HepG2 (cell line): ENCODE results near the gene TOB1. TPM values are rescaled to one million over a fixed set of nuclear protein-coding genes. Genes with fewer than 3 reads are reported as not detected.
A peak's percentile ranks its signal among the peaks of the same experiment; 100 is the strongest.

Experiments used
- ATF2 ChIP-seq: sonication (generic); formaldehyde crosslinking; IDR thresholded peaks from 2 replicates; pipeline ENCODE4 v1.4.0; 2020; ENCODE audit warnings: missing genetic modification reagents
- CBFB ChIP-seq: sonication (generic); formaldehyde crosslinking; IDR thresholded peaks from 2 replicates; pipeline ENCODE4 v1.4.0; 2020; ENCODE audit warnings: missing genetic modification reagents
- CHCHD3 ChIP-seq: sonication (generic); formaldehyde crosslinking; IDR thresholded peaks from 2 replicates; pipeline ENCODE4 v1.8.0; 2022; ENCODE audit warnings: mild to moderate bottlenecking, missing genetic modification reagents, moderate library complexity
- ERF ChIP-seq: IDR thresholded peaks from 2 replicates; pipeline ENCODE4 v1.6.1; 2018; ENCODE audit warnings: missing biosample characterization, missing genetic modification reagents
- ETS1 ChIP-seq: sonication (generic); formaldehyde crosslinking; IDR thresholded peaks from 2 replicates; pipeline ENCODE4 v1.4.0; 2020; ENCODE audit warnings: missing genetic modification reagents
- KDM2A ChIP-seq: sonication (generic); formaldehyde crosslinking; IDR thresholded peaks from 2 replicates; pipeline ENCODE4 v1.4.0; 2020; ENCODE audit warnings: low read depth, missing genetic modification reagents, borderline replicate concordance
- MZF1 ChIP-seq: sonication (generic); formaldehyde crosslinking; IDR thresholded peaks from 2 replicates; pipeline ENCODE4 v1.8.1; 2023; ENCODE audit warnings: mild to moderate bottlenecking, missing genetic modification reagents, borderline replicate concordance
- NFYC ChIP-seq: IDR thresholded peaks from 2 replicates; pipeline ENCODE4 v1.6.1; 2016; ENCODE audit warnings: missing genetic modification reagents, missing compliant biosample characterization
- PAWR ChIP-seq: sonication (generic); formaldehyde crosslinking; IDR thresholded peaks from 2 replicates; pipeline ENCODE4 v1.4.0; 2020; ENCODE audit warnings: missing genetic modification reagents, mild to moderate bottlenecking, borderline replicate concordance
- POLR2AphosphoS2 ChIP-seq: IDR thresholded peaks from 2 replicates; pipeline ENCODE4 v1.6.1; 2011; ENCODE audit warnings: low read depth, low read length, improper control_type of control experiment
- TFAP4 ChIP-seq: sonication (generic); IDR thresholded peaks from 2 replicates; pipeline ENCODE4 v1.6.1; 2016; ENCODE audit warnings: low read depth, borderline replicate concordance
- U2AF2 ChIP-seq: fragments of 200-400 bp; formaldehyde crosslinking; IDR thresholded peaks from 2 replicates; pipeline ENCODE4 v1.6.1; 2017; ENCODE audit warnings: low read depth, mild to moderate bottlenecking, low read length
- ZBED4 ChIP-seq: sonication (generic); formaldehyde crosslinking; IDR thresholded peaks from 2 replicates; pipeline ENCODE4 v1.4.0; 2020; ENCODE audit warnings: missing genetic modification reagents, borderline replicate concordance
- ZNF180 ChIP-seq: sonication (generic); formaldehyde crosslinking; IDR thresholded peaks from 2 replicates; pipeline ENCODE4 v1.4.0; 2020; ENCODE audit warnings: low read depth, missing genetic modification reagents, borderline replicate concordance
- ZNF224 ChIP-seq: sonication (generic); formaldehyde crosslinking; IDR thresholded peaks from 2 replicates; pipeline ENCODE4 v1.5.0; 2020; ENCODE audit warnings: mild to moderate bottlenecking, missing genetic modification reagents
- ZNF281 ChIP-seq: sonication (generic); formaldehyde crosslinking; IDR thresholded peaks from 2 replicates; pipeline ENCODE4 v1.4.0; 2020; ENCODE audit warnings: missing genetic modification reagents, borderline replicate concordance
- ZNF446 ChIP-seq: sonication (generic); formaldehyde crosslinking; IDR thresholded peaks from 2 replicates; pipeline ENCODE4 v1.5.0; 2020; ENCODE audit warnings: mild to moderate bottlenecking, missing genetic modification reagents
- ZNF607 ChIP-seq: sonication (generic); formaldehyde crosslinking; IDR thresholded peaks from 2 replicates; pipeline ENCODE4 v1.5.1; 2020; ENCODE audit warnings: missing genetic modification reagents, mild to moderate bottlenecking, borderline replicate concordance
- ZSCAN29 ChIP-seq: sonication (generic); formaldehyde crosslinking; conservative IDR thresholded peaks from 2 replicates; pipeline ENCODE4 v1.4.0; 2020; ENCODE audit warnings: mild to moderate bottlenecking, missing genetic modification reagents
- polyA plus RNA-seq, 8 experiments: library from polyadenylated mRNA; depleted of rRNA in 3 of 8; stranded (reverse) in 7 of 8; unstranded in 1 of 8; fragments of >200 nt; fragmentation: Illumina TruSeq in 4 of 8; extraction: Trizol in 4 of 8; gene quantifications; 2 replicates each; pipeline versions ENCODE4 v1.2.1 to v1.2.3, GENCODE V29; 2011 to 2016; ENCODE audit warnings: low read depth in 4 of 8, missing spikeins in 1 of 8, mixed read lengths in 1 of 8; ENCODE audit not compliant: insufficient read depth in 1 of 8
- total RNA-seq, 5 experiments: library from RNA; depleted of rRNA; stranded (reverse); fragments of >200 nt; fragmentation: Illumina TruSeq; extraction: Trizol; gene quantifications; 2 replicates each; pipeline ENCODE4 v1.2.3, GENCODE V29; 2016; ENCODE audit warnings: low read depth in 1 of 5

Gene TOB1
- total and polyA plus RNA-seq, 2 of the 13 experiments (the other 11 are each of a cell fraction or from before 2014, with no cell fraction given) = 21.9 to 57.7 TPM

GRCh38 chr17:50899559-50900319 is 33.6 kb upstream of the TOB1 start (continued):
- TF ChIP-seq ETS1 (CRISPR knock-in tag) (no peak), ZNF224 (0 out of 2 replicates have a peak, but pooled peaks have one; percentile 59), ZNF446 (CRISPR knock-in tag) (no peak), ATF2 (no peak), NFYC (CRISPR knock-in tag) (no peak), ZBED4 (CRISPR knock-in tag) (no peak), PAWR (CRISPR knock-in tag) (no peak), KDM2A (CRISPR knock-in tag) (no peak), MZF1 (CRISPR knock-in tag) (no peak), CHCHD3 (CRISPR knock-in tag) (no peak), ZNF281 (CRISPR knock-in tag) (no peak), CBFB (CRISPR knock-in tag) (no peak), ZNF180 (CRISPR knock-in tag) (no peak), ZSCAN29 (CRISPR knock-in tag) (0 out of 2 replicates have a peak, but pooled peaks have one; percentile 56), ZNF607 (CRISPR knock-in tag) (no peak), ERF (CRISPR knock-in tag) (peak; percentile 56; the same call in 1 of the 2 replicates), POLR2AphosphoS2 (no peak), TFAP4 (no peak), U2AF2 (no peak)
